Ovary (tissue), 3 donors: ENCODE data around the gene ADNP.

Experiments used
- CTCF ChIP-seq, 3 donors: fragments of 450-650 bp in 2 of 3; fragments of 200-600 bp in 1 of 3; IDR thresholded peaks; one replicate each; pipeline versions ENCODE4 v1.5.1 to v1.8.0; 2016 to 2022; ENCODE audit warnings: antibody characterized with exemption in 3 of 3, mild to moderate bottlenecking in 1 of 3
- EP300 ChIP-seq: sonication (generic); formaldehyde crosslinking; IDR thresholded peaks from one replicate; pipeline ENCODE4 v1.6.1; 2017; ENCODE audit warnings: antibody characterized with exemption
- POLR2A ChIP-seq: fragments of 450-650 bp; IDR thresholded peaks from one replicate; pipeline ENCODE4 v1.6.1; 2017; ENCODE audit warnings: antibody characterized with exemption, mild to moderate bottlenecking, moderate library complexity
- donor health status: DM: no; HTN: no; CAD: no.

GRCh38 chr20:50866831-50867230, 64.4 kb downstream of the ADNP start:
- TF ChIP-seq CTCF (IDR thresholded peaks at IDR 0.05): no peak
- TF ChIP-seq POLR2A: no peak
- TF ChIP-seq EP300: no peak
